Measurements from ENCODE around the gene TMSB4X.

Gene TMSB4X

DNA sequence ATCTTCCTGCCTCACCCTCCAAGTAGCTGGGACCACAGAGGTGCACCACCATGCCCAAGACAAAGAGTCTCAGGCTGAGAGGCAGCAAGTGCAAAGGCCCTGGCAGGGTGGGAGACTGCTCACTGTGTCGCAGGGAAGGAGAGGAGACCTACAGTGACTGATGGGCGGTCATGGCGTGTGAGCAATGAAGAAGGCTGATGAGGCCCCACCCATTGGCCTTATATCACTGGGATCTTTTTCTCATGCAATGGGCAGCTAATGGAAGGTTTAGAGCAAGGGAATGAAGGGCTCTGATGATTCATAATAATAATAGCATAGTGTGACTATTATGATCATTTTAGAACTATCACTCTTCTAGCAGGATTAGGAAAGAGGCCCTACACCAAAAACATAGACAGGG lies 48.7 kb downstream of the TMSB4X start:
- no peak for TF ChIP-seq CTCF (IDR thresholded peaks at IDR 0.05; ENCODE audit: low read depth, low read length)
- no peak overlapping the region for H3K4me3 ChIP-seq (ENCODE audit: low read depth, low read length)

GRCh38 chrX:13023979-13024378 lies 49.1 kb downstream of the TMSB4X start:
- no peak overlapping the region for H3K4me3 ChIP-seq (ENCODE audit: low read depth, low read length)
- no peak for TF ChIP-seq CTCF (IDR thresholded peaks at IDR 0.05; ENCODE audit: low read depth, low read length)

DNA sequence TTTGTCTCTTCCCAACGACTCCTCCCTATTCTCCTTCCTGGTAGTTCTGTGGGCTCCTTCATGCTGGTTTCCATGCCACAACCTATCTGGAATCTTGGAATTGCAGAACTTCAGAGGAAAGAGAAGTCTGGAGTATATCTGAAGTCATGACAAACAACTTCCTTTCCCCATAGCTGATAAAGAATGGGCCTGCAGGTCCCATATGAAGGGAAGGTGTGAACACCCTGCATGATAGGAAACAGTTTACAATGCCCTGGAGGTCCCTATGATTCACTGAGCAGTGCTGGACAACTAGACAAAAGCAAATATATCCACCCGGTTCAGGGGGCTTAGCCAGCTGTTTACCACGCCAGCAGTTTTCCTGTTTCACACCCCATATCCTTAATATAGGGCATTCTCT lies 50.1 kb downstream of the TMSB4X start:
- no peak overlapping the region for H3K4me3 ChIP-seq (ENCODE audit: low read depth, low read length)
- TF ChIP-seq CTCF (IDR thresholded peaks at IDR 0.05; ENCODE audit: low read depth, low read length): no peak

Measured in WI38 (cell line).